ENCODE measurements around the gene SPAG9.

Gene SPAG9

GRCh38 chr17:50953831-50954601, 166.7 kb downstream of the SPAG9 start:
- peaks cover 78% of the 10 kb centered on the region for H3K4me1 Mint-ChIP-seq
- H3K4me3 Mint-ChIP-seq: peak overlapping the region in 2 of 3 experiments; percentile 68 to 74
- TF ChIP-seq CTCF (IDR thresholded peaks at IDR 0.05; ENCODE audit: unreplicated experiment in 3 of 3): no peak
- H3K27me3 Mint-ChIP-seq (ENCODE audit: low read depth): peaks cover under 1% of the 10 kb centered on the region
- no peaks in the 10 kb centered on the region for H3K9me3 Mint-ChIP-seq
- H3K36me3 Mint-ChIP-seq (ENCODE audit: low read depth): peaks cover 3% of the 10 kb centered on the region
- peak overlapping the region; percentile 77 to 95 (median 85) for H3K27ac Mint-ChIP-seq

GRCh38 chr17:50953518-50953830, 167.2 kb downstream of the SPAG9 start:
- Mint-ChIP-seq H3K27me3 (ENCODE audit: low read depth) (peaks cover 6% of the 10 kb centered on the region), H3K27ac (peak overlapping the region; percentile 77 to 95 (median 85)), H3K4me3 (peak overlapping the region; percentile 31 to 74 (median 68)), H3K4me1 (peaks cover 82% of the 10 kb centered on the region), H3K36me3 (ENCODE audit: low read depth) (peaks cover 3% of the 10 kb centered on the region), H3K9me3 (no peaks in the 10 kb centered on the region)
- TF ChIP-seq CTCF (IDR thresholded peaks at IDR 0.05; ENCODE audit: unreplicated experiment in 3 of 3): no peak

GRCh38 chr17:50952889-50953288, 167.8 kb downstream of the SPAG9 start:
- H3K4me3 Mint-ChIP-seq: peak overlapping the region in 2 of 3 experiments; percentile 24 to 30
- peaks cover 6% of the 10 kb centered on the region for H3K27me3 Mint-ChIP-seq (ENCODE audit: low read depth)
- TF ChIP-seq CTCF (IDR thresholded peaks at IDR 0.05; ENCODE audit: unreplicated experiment in 3 of 3): no peak
- peak overlapping the region in 1 of 3 experiments; percentile 77 for H3K27ac Mint-ChIP-seq
- peaks cover 3% of the 10 kb centered on the region for H3K36me3 Mint-ChIP-seq (ENCODE audit: low read depth)
- no peaks in the 10 kb centered on the region for H3K9me3 Mint-ChIP-seq
- H3K4me1 Mint-ChIP-seq: peaks cover 82% of the 10 kb centered on the region

- Mint-ChIP-seq H3K4me1 (peaks cover 83% of the 10 kb centered on the region), H3K4me3 (peak overlapping the region in 2 of 3 experiments; percentile 24 to 36), H3K36me3 (ENCODE audit: low read depth) (no peaks in the 10 kb centered on the region), H3K27me3 (ENCODE audit: low read depth) (peaks cover 6% of the 10 kb centered on the region), H3K27ac (peak overlapping the region in 2 of 3 experiments; percentile 72 to 77), H3K9me3 (no peaks in the 10 kb centered on the region)
- no peak for TF ChIP-seq CTCF (IDR thresholded peaks at IDR 0.05; ENCODE audit: unreplicated experiment in 3 of 3)
Measured at GRCh38 chr17:50952013-50952412, 168.7 kb downstream of the SPAG9 start.

- peak; percentile 51 to 70 (median 65) for TF ChIP-seq CTCF (IDR thresholded peaks at IDR 0.05; ENCODE audit: unreplicated experiment in 3 of 3)
- H3K36me3 Mint-ChIP-seq (ENCODE audit: low read depth): no peaks in the 10 kb centered on the region
- peaks cover 74% of the 10 kb centered on the region for H3K4me1 Mint-ChIP-seq
- H3K4me3 Mint-ChIP-seq: peak overlapping the region in 2 of 3 experiments; percentile 33 to 50
- H3K9me3 Mint-ChIP-seq: no peaks in the 10 kb centered on the region
- peaks cover 6% of the 10 kb centered on the region for H3K27me3 Mint-ChIP-seq (ENCODE audit: low read depth)
- H3K27ac Mint-ChIP-seq: peak overlapping the region; percentile 36 to 49 (median 44)
Measured at GRCh38 chr17:50949989-50950877, 170.4 kb downstream of the SPAG9 start.

Data from nephron (organoid).